PC-9 (cell line): Measurements from ENCODE around the gene DIDO1. TPM values are rescaled to one million over a fixed set of nuclear protein-coding genes. Genes with fewer than 3 reads are reported as not detected.
"Not testable (repeated sequence)": the region's sequence is repeated elsewhere in the genome, so short reads cannot be mapped to it uniquely, and the experiment has no call there.

ENCODE experiments used
- BruUV-seq: library from RNA; stranded (reverse); fragments of 400-500 nt; replicated peaks from 2 replicates; lab custom pipeline; 2021; lab: Mats Ljungman, UMichigan
- CTCF ChIA-PET: fragments of 300-600 bp; sonication (Branson Sonifier 250); formaldehyde crosslinking; loops from one replicate; lab custom pipeline; 2022; ENCODE audit warnings: antibody characterized with exemption; lab: Charles Lee
- POLR2A ChIA-PET: fragments of 300-600 bp; sonication (Branson Sonifier 250); formaldehyde crosslinking; loops from one replicate; lab custom pipeline; 2022; ENCODE audit warnings: antibody characterized with exemption; ENCODE audit not compliant: unreplicated experiment; lab: Charles Lee
- DNase-seq, 2 experiments: peaks; one replicate each; pipeline versions ENCODE4 v3.0.0 to v3.0.0-alpha.2; 2015 to 2022; ENCODE audit warnings: mixed read lengths in 1 of 2
- H2AFZ ChIP-seq: fragments of 200-600 bp; sonication (generic); 2 replicates; pipeline ENCODE4 v1.8.1; 2017; ENCODE audit warnings: antibody characterized with exemption
- H3F3A ChIP-seq: fragments of 200-600 bp; sonication (generic); 2 replicates; pipeline ENCODE4 v1.8.1; 2017; ENCODE audit warnings: antibody characterized with exemption, mild to moderate bottlenecking, low read depth; ENCODE audit not compliant: insufficient read depth
- H3K27ac ChIP-seq: fragments of 200-600 bp; sonication (generic); 2 replicates; pipeline ENCODE4 v1.6.1; 2016; ENCODE audit warnings: mixed run types
- H3K27me3 ChIP-seq: fragments of 200-600 bp; sonication (generic); 2 replicates; pipeline ENCODE4 v1.6.1; 2016; ENCODE audit warnings: low read depth, mixed run types; ENCODE audit not compliant: insufficient read depth
- H3K36me3 ChIP-seq: fragments of 200-600 bp; sonication (generic); 2 replicates; pipeline ENCODE4 v1.6.1; 2016; ENCODE audit warnings: low read depth, mixed run types
- H3K4me1 ChIP-seq: fragments of 200-600 bp; sonication (generic); replicated peaks from 2 replicates; pipeline ENCODE4 v1.6.1; 2016; ENCODE audit warnings: mixed run types; ENCODE audit not compliant: insufficient read depth
- H3K4me2 ChIP-seq: fragments of 200-600 bp; sonication (generic); 2 replicates; pipeline ENCODE4 v1.6.1; 2017; ENCODE audit warnings: mixed run types
- H3K4me3 ChIP-seq: fragments of 200-600 bp; sonication (generic); 2 replicates; pipeline ENCODE4 v1.6.1; 2016; ENCODE audit warnings: mixed run types
- H3K79me2 ChIP-seq: fragments of 200-600 bp; sonication (generic); 2 replicates; pipeline ENCODE4 v1.6.1; 2017; ENCODE audit warnings: low read depth, mixed run types
- H3K9me2 ChIP-seq: fragments of 200-600 bp; sonication (generic); 2 replicates; pipeline ENCODE4 v1.8.1; 2017; ENCODE audit warnings: mild to moderate bottlenecking; ENCODE audit not compliant: insufficient read depth
- H3K9me3 ChIP-seq: fragments of 200-600 bp; sonication (generic); 2 replicates; pipeline ENCODE4 v1.8.1; 2016; ENCODE audit warnings: low read depth; ENCODE audit not compliant: insufficient read depth
- H4K20me1 ChIP-seq: fragments of 200-600 bp; sonication (generic); 2 replicates; pipeline ENCODE4 v1.8.1; 2017; ENCODE audit not compliant: insufficient read depth
- EZH2 ChIP-seq: fragments of 200-600 bp; sonication (generic); IDR thresholded peaks from 2 replicates; pipeline ENCODE4 v1.8.0; 2017; ENCODE audit warnings: antibody characterized with exemption, low read depth
- intact Hi-C: fragments of 100-400 bp; cut with micrococcal nuclease; formaldehyde crosslinking; loops from one replicate; pipeline ENCODE4 v1.10.0; 2022; ENCODE audit not compliant: unreplicated experiment
- total RNA-seq: library from RNA; stranded (reverse); gene quantifications from 2 replicates; pipeline ENCODE4 v1.2.3, GENCODE V29; 2021
- TF ChIP-seq, protein P1 (sequence below): fragments of 200-600 bp; sonication (generic); conservative IDR thresholded peaks from 2 replicates; pipeline ENCODE4 v1.6.1; 2017; ENCODE audit warnings: mixed run types, antibody characterized with exemption, mild to moderate bottlenecking, moderate library complexity

Gene DIDO1
- total RNA-seq, 1 experiment from 2014 or later: 61.4 TPM

DNA sequence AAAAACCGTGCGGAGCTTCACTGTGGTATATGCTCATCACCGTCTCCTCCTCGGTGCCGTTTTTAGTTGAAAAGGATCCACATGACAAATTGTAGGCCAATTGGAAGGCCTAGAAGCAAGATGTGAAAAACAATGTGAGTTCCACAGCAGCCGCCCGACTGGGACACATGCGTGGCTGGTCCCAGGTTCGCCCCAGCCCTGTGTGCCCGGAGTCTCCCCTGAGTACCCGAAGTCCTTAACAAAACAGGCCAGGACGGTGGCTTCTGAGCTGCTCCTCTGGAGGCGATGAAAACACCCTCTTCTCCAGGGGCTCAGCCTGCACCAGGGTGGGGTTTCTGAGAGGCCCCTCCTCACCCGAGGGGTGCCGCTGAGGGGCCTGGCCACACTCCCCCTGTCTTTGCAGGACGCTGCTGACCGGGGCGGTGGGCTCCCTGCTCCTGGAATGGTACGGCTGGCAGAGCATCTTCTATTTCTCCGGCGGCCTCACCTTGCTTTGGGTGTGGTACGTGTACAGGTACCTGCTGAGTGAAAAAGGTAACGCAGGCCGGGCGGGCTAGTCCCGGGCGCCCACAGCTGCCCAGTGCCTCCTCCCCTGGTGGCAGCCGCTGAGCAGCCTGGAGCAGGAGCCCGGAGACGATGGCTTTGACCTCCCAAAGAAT, 36.0 kb upstream of the DIDO1 start:
- no peaks in the 10 kb centered on the region for H3K79me2 ChIP-seq
- no peak for DNase-seq
- H3F3A ChIP-seq: no peaks in the 10 kb centered on the region
- no peak for TF ChIP-seq EZH2
- TF ChIP-seq, protein P1, sequence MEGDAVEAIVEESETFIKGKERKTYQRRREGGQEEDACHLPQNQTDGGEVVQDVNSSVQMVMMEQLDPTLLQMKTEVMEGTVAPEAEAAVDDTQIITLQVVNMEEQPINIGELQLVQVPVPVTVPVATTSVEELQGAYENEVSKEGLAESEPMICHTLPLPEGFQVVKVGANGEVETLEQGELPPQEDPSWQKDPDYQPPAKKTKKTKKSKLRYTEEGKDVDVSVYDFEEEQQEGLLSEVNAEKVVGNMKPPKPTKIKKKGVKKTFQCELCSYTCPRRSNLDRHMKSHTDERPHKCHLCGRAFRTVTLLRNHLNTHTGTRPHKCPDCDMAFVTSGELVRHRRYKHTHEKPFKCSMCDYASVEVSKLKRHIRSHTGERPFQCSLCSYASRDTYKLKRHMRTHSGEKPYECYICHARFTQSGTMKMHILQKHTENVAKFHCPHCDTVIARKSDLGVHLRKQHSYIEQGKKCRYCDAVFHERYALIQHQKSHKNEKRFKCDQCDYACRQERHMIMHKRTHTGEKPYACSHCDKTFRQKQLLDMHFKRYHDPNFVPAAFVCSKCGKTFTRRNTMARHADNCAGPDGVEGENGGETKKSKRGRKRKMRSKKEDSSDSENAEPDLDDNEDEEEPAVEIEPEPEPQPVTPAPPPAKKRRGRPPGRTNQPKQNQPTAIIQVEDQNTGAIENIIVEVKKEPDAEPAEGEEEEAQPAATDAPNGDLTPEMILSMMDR: no peak
- H3K27ac ChIP-seq: no peak overlapping the region
- no peak overlapping the region for H3K4me3 ChIP-seq
- intact Hi-C loops: no loop called here
- H3K4me2 ChIP-seq: no peak overlapping the region
- H2AFZ ChIP-seq: no peak overlapping the region
- POLR2A ChIA-PET: no interaction called here
- BruUV-seq: no TSS peak
- H3K9me3 ChIP-seq: no peaks in the 10 kb centered on the region
- H3K4me1 ChIP-seq: no peaks in the 10 kb centered on the region
- peaks cover 16% of the 10 kb centered on the region for H4K20me1 ChIP-seq
- CTCF ChIA-PET: no interaction called here
- peaks cover 83% of the 10 kb centered on the region for H3K27me3 ChIP-seq
- no peaks in the 10 kb centered on the region for H3K9me2 ChIP-seq
- no peaks in the 10 kb centered on the region for H3K36me3 ChIP-seq

- BruUV-seq: no TSS peak
- Histone ChIP-seq H3K9me3 (no peaks in the 10 kb centered on the region), H3K36me3 (no peaks in the 10 kb centered on the region), H3K27me3 (peaks cover 78% of the 10 kb centered on the region), H2AFZ (no peak overlapping the region), H3K27ac (no peak overlapping the region), H3K79me2 (no peaks in the 10 kb centered on the region), H3K9me2 (no peaks in the 10 kb centered on the region), H3K4me1 (no peaks in the 10 kb centered on the region), H3K4me3 (no peak overlapping the region), H4K20me1 (peaks cover 16% of the 10 kb centered on the region), H3K4me2 (no peak overlapping the region), H3F3A (no peaks in the 10 kb centered on the region)
- CTCF ChIA-PET: no interaction called here
- intact Hi-C loops: no loop called here
- POLR2A ChIA-PET: no interaction called here
- no peak for TF ChIP-seq EZH2
- TF ChIP-seq, protein P1: no peak
- DNase-seq: no peak
Observed at GRCh38 chr20:62961799-62962198, 35.5 kb upstream of the DIDO1 start.

GRCh38 chr20:62961310-62961783, 35.0 kb upstream of the DIDO1 start:
- TF ChIP-seq EZH2: 0 out of 2 replicates have a peak, but pooled peaks have one; percentile 55
- TF ChIP-seq, protein P1: no peak
- H3K79me2 ChIP-seq: no peaks in the 10 kb centered on the region
- POLR2A ChIA-PET: no interaction called here
- CTCF ChIA-PET: no interaction called here
- peaks cover 73% of the 10 kb centered on the region for H3K27me3 ChIP-seq
- BruUV-seq: no TSS peak
- H3K4me1 ChIP-seq: no peaks in the 10 kb centered on the region
- no peak overlapping the region for H3K27ac ChIP-seq
- no peaks in the 10 kb centered on the region for H3K9me3 ChIP-seq
- peaks cover 16% of the 10 kb centered on the region for H4K20me1 ChIP-seq
- no peak overlapping the region for H3K4me3 ChIP-seq
- H3K9me2 ChIP-seq: no peaks in the 10 kb centered on the region
- no peak overlapping the region for H2AFZ ChIP-seq
- H3K4me2 ChIP-seq: no peak overlapping the region
- no peaks in the 10 kb centered on the region for H3K36me3 ChIP-seq
- no peaks in the 10 kb centered on the region for H3F3A ChIP-seq
- intact Hi-C loops: no loop called here
- DNase-seq: no peak

DNA sequence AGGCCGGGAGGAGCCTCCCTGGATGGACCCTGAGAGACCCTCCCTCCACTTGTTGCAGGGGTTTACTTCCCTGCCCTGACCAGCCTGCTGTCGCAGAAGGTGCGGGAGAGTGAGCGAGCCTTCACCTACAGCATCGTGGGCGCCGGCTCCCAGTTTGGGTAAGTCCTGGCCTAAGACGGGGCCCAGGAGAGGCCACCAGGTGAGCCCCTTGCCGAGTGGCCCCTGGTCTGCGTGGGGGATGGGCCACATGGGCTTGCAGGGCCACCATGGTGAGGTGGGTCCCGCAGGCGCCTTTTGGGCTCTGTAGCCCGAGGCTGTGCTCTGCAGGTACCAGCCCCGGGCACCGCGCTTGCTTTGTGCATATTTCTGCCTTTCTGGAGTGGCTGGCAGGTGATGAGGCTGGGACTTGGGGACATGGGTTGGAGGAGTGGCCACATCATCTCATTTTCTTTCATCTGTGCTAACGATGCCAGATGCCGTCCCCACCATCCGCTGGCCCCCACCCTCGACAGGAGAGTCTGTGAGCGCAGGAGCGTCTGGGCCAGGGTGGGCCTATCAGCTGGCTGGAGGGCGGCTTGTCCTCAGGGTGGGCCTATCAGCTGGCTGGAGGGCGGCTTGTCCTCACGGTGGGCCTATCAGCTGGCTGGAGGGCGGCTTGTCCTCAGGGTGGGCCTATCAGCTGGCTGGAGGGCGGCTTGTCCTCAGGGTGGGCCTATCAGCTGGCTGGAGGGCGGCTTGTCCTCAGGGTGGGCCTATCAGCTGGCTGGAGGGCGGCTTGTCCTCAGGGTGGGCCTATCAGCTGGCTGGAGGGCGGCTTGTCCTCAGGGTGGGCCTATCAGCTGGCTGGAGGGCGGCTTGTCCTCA, 34.4 kb upstream of the DIDO1 start:
- H3K4me3 ChIP-seq, intact Hi-C loops, H3K9me2 ChIP-seq, DNase-seq, H3K4me1 ChIP-seq, H3F3A ChIP-seq, H2AFZ ChIP-seq, POLR2A ChIA-PET, H3K4me2 ChIP-seq, CTCF ChIA-PET, H3K9me3 ChIP-seq, H3K79me2 ChIP-seq, H3K36me3 ChIP-seq, BruUV-seq, H3K27ac ChIP-seq: not testable (repeated sequence)
- Histone ChIP-seq H3K27me3 (peaks cover 68% of the 10 kb centered on the region), H4K20me1 (peaks cover 16% of the 10 kb centered on the region)
